Psoas muscle (tissue), 8 donors: ENCODE measurements around the gene CD3E. TPM values are rescaled to one million over a fixed set of nuclear protein-coding genes. Genes with fewer than 3 reads are reported as not detected.

Experiments
- ATAC-seq, 4 donors: fragments of 200-7000 bp; cut with Tn5 transposase; one replicate each; pipeline ENCODE4 v1.9.1; 2020; ENCODE audit warnings: moderate library complexity in 3 of 4, mild to moderate bottlenecking in 2 of 4
- DNase-seq, 2 donors: peaks; one replicate each; pipeline ENCODE4 v3.0.0-alpha.2; 2020
- H3K27ac ChIP-seq: fragments of 200-600 bp; one replicate; pipeline ENCODE4 v1.8.0; 2022
- H3K27me3 ChIP-seq, 3 donors: fragments of 200-600 bp in 1 of 3; one replicate each; pipeline versions ENCODE4 v1.6.1 to v1.8.0; 2013 to 2022; ENCODE audit warnings: low read length in 2 of 3, mild to moderate bottlenecking in 2 of 3, moderate library complexity in 1 of 3; ENCODE audit not compliant: insufficient read depth in 3 of 3
- H3K36me3 ChIP-seq, 2 donors: fragments of 200-600 bp in 1 of 2; one replicate each; pipeline versions ENCODE4 v1.6.1 to v1.8.0; 2013 to 2022; ENCODE audit warnings: low read depth in 1 of 2, mild to moderate bottlenecking in 1 of 2, moderate library complexity in 1 of 2; ENCODE audit not compliant: insufficient read depth in 1 of 2
- H3K4me1 ChIP-seq: fragments of 200-600 bp; one replicate; pipeline ENCODE4 v1.8.0; 2022
- H3K4me3 ChIP-seq: fragments of 200-600 bp; one replicate; pipeline ENCODE4 v1.8.0; 2022; ENCODE audit warnings: mild to moderate bottlenecking
- H3K9me3 ChIP-seq: fragments of 200-600 bp; one replicate; pipeline ENCODE4 v1.8.0; 2022
- CTCF ChIP-seq: fragments of 200-600 bp; IDR thresholded peaks from one replicate; pipeline ENCODE4 v1.8.0; 2022; ENCODE audit warnings: antibody characterized with exemption
- WGBS, 3 donors: extraction: QIAGEN DNeasy Blood & Tissue Kit; methylation state at CpG; one replicate each; pipeline versions ENCODE4 v1.1.6 to v1.1.7; 2013; 5-methylcytosine and 5-hydroxymethylcytosine counted together
- intact Hi-C, 2 donors: fragments of 100-400 bp; cut with DNase I; formaldehyde crosslinking; loops; one replicate each; pipeline versions ENCODE4 v1.11.0 to v1.14.2; 2022
- polyA plus RNA-seq, 3 donors: library from polyadenylated mRNA; stranded (reverse); fragments of 200-250 nt; gene quantifications; one replicate each; pipeline ENCODE4 v1.2.3, GENCODE V29; 2013
- total RNA-seq, 4 donors: library from RNA; stranded (reverse); fragmentation: NEBNext Ultra II Directional in 2 of 4; extraction: Animal tissue kit (Norgen Biotek cat#: 25700) in 2 of 4; gene quantifications; one replicate each; pipeline versions ENCODE4 v1.2.1 to v1.2.4, GENCODE V29; 2021 to 2023
- donor health status: healthy with polysubstance abuse.
- donor health status: DM: no; HTN: no; CAD: no; lungs with moderate emphysema.
- donor health status: Bipolar disorder and iron deficiency.
- donor health status: healthy.
- donor health status: DM: yes; HTN: yes; CAD: no.
- donor health status: DM: no; HTN: no; CAD: no.
- donor health status: DM: no; HTN: no; CAD: no.
- donor health status: DM: yes; HTN: yes; CAD: no.

The CD3E gene
- total and polyA plus RNA-seq, 7 donors, result 0.15 to 1.2 (median 0.27) TPM

DNA sequence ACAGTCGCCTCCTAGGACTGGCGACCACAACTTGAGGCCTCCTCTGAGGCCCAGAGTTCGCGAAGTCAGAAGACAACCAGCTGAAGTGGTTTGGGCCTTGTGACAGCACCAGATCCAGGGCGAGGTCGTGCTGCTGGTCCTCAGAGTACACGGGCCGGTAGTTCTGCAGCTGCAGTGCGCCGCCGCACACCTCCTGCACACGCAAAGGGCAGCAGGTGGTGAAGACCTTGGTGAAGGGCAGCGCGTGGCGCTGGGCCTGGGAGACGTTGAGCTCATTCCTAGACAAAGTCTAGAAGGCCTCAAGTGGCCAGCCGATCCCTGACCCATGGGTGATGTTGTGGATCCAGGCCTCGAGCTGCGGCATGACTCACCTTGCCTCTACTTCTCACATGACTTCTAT lies 18.2 kb downstream of the CD3E start:
- WGBS, 3 donors, result 92 to 97% (median 93%) methylated on average over 19 of the region's 19 CpGs
- Histone ChIP-seq H3K27me3 (no peaks in the 10 kb centered on the region), H3K4me1 (no peaks in the 10 kb centered on the region), H3K4me3 (no peak overlapping the region), H3K27ac (no peak overlapping the region), H3K9me3 (no peaks in the 10 kb centered on the region), H3K36me3 (no peaks in the 10 kb centered on the region)
- ATAC-seq (no peak), DNase-seq (no peak)
- no peak for TF ChIP-seq CTCF
- intact Hi-C loops, result no loop called here

DNA sequence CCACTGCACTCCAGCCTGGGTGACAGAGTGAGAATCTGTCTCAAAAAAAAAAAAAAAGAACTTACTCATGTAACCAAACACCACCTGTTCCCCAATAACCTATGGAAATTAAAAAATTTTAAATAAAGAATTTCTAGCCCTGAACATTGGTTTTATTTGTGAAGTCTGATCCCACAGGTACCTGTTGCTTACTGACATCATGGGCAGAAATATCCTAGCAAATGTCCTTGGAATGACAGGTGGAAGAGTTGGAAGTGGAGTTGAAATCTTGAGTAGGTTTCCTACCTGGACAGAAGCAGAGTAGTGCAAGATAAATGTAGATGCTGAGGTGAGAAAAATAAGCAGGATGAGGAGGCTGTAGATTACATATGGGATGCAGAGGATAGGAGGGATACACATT lies 20.8 kb downstream of the CD3E start:
- no peak for DNase-seq
- no peak for TF ChIP-seq CTCF
- ATAC-seq, result no peak
- no peaks in the 10 kb centered on the region for H3K36me3 ChIP-seq
- H3K4me3 ChIP-seq, result no peak overlapping the region
- no peak overlapping the region for H3K27ac ChIP-seq
- no peaks in the 10 kb centered on the region for H3K9me3 ChIP-seq
- H3K27me3 ChIP-seq, result no peaks in the 10 kb centered on the region
- intact Hi-C loops, result no loop called here
- H3K4me1 ChIP-seq, result no peaks in the 10 kb centered on the region

DNA sequence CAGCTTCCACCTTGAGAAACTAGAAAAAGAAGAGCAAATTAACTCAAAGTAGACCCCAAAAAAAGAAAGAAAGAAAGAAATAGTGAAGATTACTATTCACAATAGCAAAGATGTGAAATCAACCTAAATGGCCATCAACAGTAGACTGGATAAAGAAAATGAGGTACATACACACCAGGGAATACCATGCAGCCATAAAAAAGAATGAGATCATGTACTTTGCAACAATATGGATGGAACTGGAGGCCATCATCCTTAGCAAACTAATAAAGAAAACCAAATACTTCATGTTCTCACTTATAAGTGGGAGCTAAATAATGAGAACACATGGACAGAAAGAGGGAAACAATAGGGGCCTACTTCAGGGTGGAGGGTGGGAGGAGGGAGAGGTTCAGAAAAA lies 24.2 kb downstream of the CD3E start:
- ATAC-seq (no peak), DNase-seq (no peak)
- intact Hi-C loops, result no loop called here
- no peaks in the 10 kb centered on the region for H3K9me3 ChIP-seq
- H3K4me1 ChIP-seq, result no peaks in the 10 kb centered on the region
- no peaks in the 10 kb centered on the region for H3K27me3 ChIP-seq
- H3K36me3 ChIP-seq, result no peaks in the 10 kb centered on the region
- no peak overlapping the region for H3K4me3 ChIP-seq
- H3K27ac ChIP-seq, result no peak overlapping the region
- TF ChIP-seq CTCF, result no peak

DNA sequence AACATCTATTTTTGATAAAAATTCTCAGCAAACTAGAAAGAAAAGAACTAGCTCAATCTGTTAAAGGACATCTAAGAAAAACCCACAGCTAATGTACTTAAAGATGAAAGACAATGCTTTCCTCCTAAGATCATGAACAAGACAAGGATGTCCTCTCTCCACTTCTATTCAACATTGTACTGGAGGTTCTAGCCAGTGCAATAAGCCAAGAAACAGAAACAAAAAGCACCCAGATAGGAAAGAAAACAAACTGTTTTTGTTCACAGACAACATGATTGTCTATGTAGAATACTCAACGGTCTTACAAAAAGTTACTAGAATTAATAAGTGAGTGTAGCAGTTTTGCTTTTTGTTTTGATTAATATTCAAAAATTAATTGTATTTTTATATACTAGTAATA lies 30.2 kb downstream of the CD3E start:
- ATAC-seq, result no peak
- intact Hi-C loops, result no loop called here
- H3K27ac ChIP-seq, result no peak overlapping the region
- no peaks in the 10 kb centered on the region for H3K9me3 ChIP-seq
- no peak for DNase-seq
- H3K36me3 ChIP-seq, result no peaks in the 10 kb centered on the region
- TF ChIP-seq CTCF, result no peak
- no peaks in the 10 kb centered on the region for H3K27me3 ChIP-seq
- H3K4me3 ChIP-seq, result no peak overlapping the region
- WGBS, 3 donors, result 76 to 86% (median 82%) methylated on average over 1 of the region's 1 CpG
- no peaks in the 10 kb centered on the region for H3K4me1 ChIP-seq

DNA sequence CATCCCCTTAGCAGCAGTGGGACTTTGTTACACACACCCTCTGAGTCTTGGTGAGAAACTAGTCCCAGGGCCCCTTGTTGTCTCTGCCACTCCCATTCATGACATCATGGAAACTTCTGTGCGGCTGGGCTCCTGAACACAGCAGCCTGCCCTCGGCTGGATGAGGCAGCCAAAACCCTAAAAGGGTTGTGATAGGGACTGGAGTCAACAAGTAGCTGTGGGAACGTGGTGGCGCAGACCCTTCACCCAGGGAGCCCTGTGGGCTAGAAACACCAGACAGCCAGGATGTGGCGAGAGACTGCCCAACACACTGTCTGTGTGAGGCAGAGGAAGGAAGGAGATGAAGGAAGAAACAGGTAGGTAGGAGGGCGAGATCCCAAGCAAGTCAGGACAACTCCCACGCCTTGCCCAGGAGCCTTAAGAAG lies 34.1 kb downstream of the CD3E start:
- Histone ChIP-seq H3K9me3 (no peaks in the 10 kb centered on the region), H3K4me3 (no peak overlapping the region), H3K36me3 (no peaks in the 10 kb centered on the region), H3K27ac (no peak overlapping the region), H3K27me3 (no peaks in the 10 kb centered on the region), H3K4me1 (no peaks in the 10 kb centered on the region)
- no peak for ATAC-seq
- no peak for DNase-seq
- intact Hi-C loops, result no loop called here
- no peak for TF ChIP-seq CTCF
- WGBS, 3 donors, result 63 to 67% (median 65%) methylated on average over 7 of the region's 7 CpGs
